G401 (cell line): ENCODE measurements around the gene KCNJ9. TPM values are rescaled to one million over a fixed set of nuclear protein-coding genes. Genes with fewer than 3 reads are reported as not detected.

Source experiments
- DNase-seq: peaks from one replicate; pipeline ENCODE4 v3.0.0-alpha.2; 2015; ENCODE audit warnings: low spot score
- in situ Hi-C: cut with HindIII; loops from 2 replicates; pipeline ENCODE4 v1.10.0; 2016; ENCODE audit warnings: low sequenced_read_pairs, mixed read lengths
- total RNA-seq: library from RNA; depleted of rRNA; stranded (reverse); fragments of >200 nt; shearing (Covaris generic); gene quantifications from 2 replicates; pipeline ENCODE4 v1.2.3, GENCODE V29; 2014

KCNJ9 gene
- total RNA-seq, 1 experiment from 2014 or later: not detected

- DNase-seq: no peak
- in situ Hi-C loops: no loop called here
These were observed 17.2 kb upstream of the KCNJ9 start for GRCh38 chr1:160064164-160064563.

GRCh38 chr1:160064746-160065145, 16.6 kb upstream of the KCNJ9 start:
- in situ Hi-C loops: no loop called here
- no peak for DNase-seq

- in situ Hi-C loops: no loop called here
- no peak for DNase-seq
These were observed 14.3 kb upstream of the KCNJ9 start for GRCh38 chr1:160066829-160067745.

- in situ Hi-C loops: no loop called here
- DNase-seq: peak; percentile 38
These were observed 13.1 kb upstream of the KCNJ9 start for GRCh38 chr1:160068225-160068624.

- in situ Hi-C loops: no loop called here
- no peak for DNase-seq
These were observed 11.7 kb upstream of the KCNJ9 start, which contains the start of gene KCNJ10 for GRCh38 chr1:160069460-160070231. KCNJ10 (minus strand) TSS chr1:160070160; CDS start chr1:160042532, 27,628 bp downstream.

- peak; percentile 85 for DNase-seq
- in situ Hi-C loops: no loop called here
These were observed 10.8 kb upstream of the KCNJ9 start for GRCh38 chr1:160070243-160071163.

GRCh38 chr1:160071289-160071688, 10.0 kb upstream of the KCNJ9 start:
- in situ Hi-C loops: no loop called here
- no peak for DNase-seq

GRCh38 chr1:160074865-160075264, 6.5 kb upstream of the KCNJ9 start:
- in situ Hi-C loops: no loop called here
- no peak for DNase-seq

- DNase-seq: no peak
- in situ Hi-C loops: no loop called here
These were observed 5.5 kb upstream of the KCNJ9 start for GRCh38 chr1:160075836-160076235.

- DNase-seq: no peak
- in situ Hi-C loops: no loop called here
These were observed 5.0 kb upstream of the KCNJ9 start for GRCh38 chr1:160076295-160076694.

GRCh38 chr1:160077486-160077885, 3.9 kb upstream of the KCNJ9 start:
- DNase-seq: no peak
- in situ Hi-C loops: no loop called here

- no peak for DNase-seq
- in situ Hi-C loops: no loop called here
These were observed 2.7 kb upstream of the KCNJ9 start for GRCh38 chr1:160078512-160079195.

- in situ Hi-C loops: no loop called here
- no peak for DNase-seq
These were observed 1.9 kb upstream of the KCNJ9 start for GRCh38 chr1:160079448-160079847.

- in situ Hi-C loops: no loop called here
- no peak for DNase-seq
These were observed 797 bp upstream of the KCNJ9 start for GRCh38 chr1:160080381-160081100.

- in situ Hi-C loops: no loop called here
- DNase-seq: peak; percentile 80
These were observed 1.1 kb downstream of the KCNJ9 start for GRCh38 chr1:160082487-160082886.

- in situ Hi-C loops: no loop called here
- DNase-seq: no peak
These were observed 1.6 kb downstream of the KCNJ9 start for GRCh38 chr1:160082926-160083325.

GRCh38 chr1:160083968-160084770, 2.8 kb downstream of the KCNJ9 start:
- DNase-seq: peak; percentile 89
- in situ Hi-C loops: no loop called here
